GM13977 (cell line): ENCODE data around the gene PHF1.

Experiments
- DNase-seq: peaks from one replicate; pipeline ENCODE4 v3.0.0; 2012; ENCODE audit warnings: low spot score
- in situ Hi-C: fragments of 300-500 bp; cut with MboI; formaldehyde crosslinking; loops from one replicate; pipeline ENCODE4 v1.12.0; 2022; ENCODE audit warnings: low sequenced_read_pairs, low pct_unique_long_range_greater_than_20kb, mixed read lengths, inconsistent platforms; ENCODE audit not compliant: unreplicated experiment
- TF ChIP-seq, protein P1 (sequence below): IDR thresholded peaks from 2 replicates; pipeline ENCODE4 v1.5.1; 2012; ENCODE audit warnings: mild to moderate bottlenecking, control low read depth; ENCODE audit not compliant: insufficient read depth; ENCODE audit errors: extremely low read depth, missing control alignments

PHF1 gene

DNA sequence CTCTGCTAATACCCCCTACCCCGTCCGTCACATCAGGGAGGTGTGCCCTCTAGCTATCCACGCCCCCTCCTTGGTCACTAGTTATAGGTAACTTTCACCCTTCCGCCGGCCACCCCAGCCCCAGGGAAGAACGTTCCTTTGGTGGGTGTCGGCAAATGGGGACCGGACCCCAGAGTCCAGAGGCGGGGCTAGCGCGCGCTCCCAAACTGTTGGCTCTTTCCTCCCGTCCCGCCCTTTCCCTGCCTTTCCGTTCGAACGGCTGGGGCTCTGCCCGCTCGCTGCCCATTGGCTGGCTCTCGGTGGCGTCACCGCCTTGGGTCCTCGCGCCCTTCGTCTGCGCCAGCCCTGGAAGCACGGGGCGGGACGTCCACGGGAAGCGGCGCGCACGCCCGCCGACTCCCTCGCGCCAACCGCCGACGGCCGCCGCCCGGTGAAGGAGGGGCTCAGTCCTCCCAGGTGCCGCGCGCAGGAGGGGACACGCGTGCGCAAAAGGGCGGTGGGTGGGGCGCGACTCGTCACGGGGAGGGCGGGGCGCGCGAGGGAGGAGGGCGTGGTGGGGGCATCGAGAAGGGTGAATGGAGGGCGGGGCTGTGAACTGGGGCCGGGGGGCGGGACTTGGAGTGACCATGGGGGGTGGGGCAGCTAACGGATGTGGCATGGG is 634 bp upstream of the PHF1 start:
- in situ Hi-C loops = no loop called here
- peak; percentile 100 for DNase-seq
- TF ChIP-seq, protein P1, sequence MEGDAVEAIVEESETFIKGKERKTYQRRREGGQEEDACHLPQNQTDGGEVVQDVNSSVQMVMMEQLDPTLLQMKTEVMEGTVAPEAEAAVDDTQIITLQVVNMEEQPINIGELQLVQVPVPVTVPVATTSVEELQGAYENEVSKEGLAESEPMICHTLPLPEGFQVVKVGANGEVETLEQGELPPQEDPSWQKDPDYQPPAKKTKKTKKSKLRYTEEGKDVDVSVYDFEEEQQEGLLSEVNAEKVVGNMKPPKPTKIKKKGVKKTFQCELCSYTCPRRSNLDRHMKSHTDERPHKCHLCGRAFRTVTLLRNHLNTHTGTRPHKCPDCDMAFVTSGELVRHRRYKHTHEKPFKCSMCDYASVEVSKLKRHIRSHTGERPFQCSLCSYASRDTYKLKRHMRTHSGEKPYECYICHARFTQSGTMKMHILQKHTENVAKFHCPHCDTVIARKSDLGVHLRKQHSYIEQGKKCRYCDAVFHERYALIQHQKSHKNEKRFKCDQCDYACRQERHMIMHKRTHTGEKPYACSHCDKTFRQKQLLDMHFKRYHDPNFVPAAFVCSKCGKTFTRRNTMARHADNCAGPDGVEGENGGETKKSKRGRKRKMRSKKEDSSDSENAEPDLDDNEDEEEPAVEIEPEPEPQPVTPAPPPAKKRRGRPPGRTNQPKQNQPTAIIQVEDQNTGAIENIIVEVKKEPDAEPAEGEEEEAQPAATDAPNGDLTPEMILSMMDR = no peak

DNA sequence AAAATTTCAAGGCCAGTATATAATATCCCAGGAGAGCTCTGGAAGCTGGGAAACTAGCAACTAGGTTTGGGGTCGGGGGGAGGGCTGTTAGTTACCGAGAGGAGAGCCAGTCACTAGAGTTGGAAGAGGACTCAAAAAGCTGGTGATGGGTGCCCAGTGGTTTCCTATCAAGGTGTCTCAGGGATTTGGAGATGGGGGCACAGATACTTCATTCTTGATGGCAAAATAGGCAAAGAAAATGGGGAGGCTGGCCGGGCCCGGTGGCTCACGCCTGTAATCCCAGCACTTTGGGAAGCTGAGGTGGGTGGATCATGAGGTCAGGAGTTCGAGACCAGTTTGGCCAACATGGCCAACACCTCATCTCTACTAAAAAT is 805 bp downstream of the PHF1 start:
- in situ Hi-C loops = no loop called here
- TF ChIP-seq, protein P1 = no peak
- DNase-seq = no peak

DNA sequence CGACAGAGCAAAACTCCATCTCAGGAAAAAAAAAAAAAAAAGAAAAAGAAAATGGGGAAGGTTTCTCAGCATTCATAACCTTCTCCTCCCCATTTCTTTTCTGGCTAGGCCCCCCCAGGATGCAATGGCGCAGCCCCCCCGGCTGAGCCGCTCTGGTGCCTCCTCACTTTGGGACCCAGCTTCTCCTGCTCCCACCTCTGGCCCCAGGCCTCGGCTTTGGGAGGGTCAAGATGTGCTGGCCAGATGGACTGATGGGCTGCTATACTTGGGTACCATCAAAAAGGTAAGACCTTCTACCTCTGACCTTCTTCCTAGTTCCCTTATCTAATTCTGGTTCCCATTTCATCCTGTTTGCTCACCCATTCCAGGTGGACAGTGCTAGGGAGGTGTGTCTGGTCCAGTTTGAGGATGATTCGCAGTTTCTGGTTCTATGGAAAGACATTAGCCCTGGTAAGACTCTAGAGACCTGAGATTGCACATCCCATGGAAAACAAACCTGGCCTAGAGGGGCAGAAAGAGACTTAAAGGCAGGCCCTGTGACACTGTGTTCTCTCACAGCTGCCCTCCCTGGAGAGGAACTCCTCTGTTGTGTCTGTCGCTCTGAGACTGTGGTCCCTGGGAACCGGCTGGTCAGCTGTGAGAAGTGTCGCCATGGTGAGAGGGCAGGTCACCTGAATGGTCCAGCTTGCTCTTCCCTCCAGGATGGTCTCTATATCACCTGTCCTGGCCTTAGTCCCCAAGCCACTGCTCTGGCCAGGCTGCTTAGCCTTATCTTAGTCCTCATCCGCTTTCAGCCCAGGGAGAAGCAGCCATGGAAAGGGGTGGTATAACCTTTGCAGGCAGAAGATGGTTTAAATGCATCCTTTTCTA is 1.6 kb downstream of the PHF1 start:
- in situ Hi-C loops = no loop called here
- TF ChIP-seq, protein P1 = no peak
- DNase-seq = no peak

DNA sequence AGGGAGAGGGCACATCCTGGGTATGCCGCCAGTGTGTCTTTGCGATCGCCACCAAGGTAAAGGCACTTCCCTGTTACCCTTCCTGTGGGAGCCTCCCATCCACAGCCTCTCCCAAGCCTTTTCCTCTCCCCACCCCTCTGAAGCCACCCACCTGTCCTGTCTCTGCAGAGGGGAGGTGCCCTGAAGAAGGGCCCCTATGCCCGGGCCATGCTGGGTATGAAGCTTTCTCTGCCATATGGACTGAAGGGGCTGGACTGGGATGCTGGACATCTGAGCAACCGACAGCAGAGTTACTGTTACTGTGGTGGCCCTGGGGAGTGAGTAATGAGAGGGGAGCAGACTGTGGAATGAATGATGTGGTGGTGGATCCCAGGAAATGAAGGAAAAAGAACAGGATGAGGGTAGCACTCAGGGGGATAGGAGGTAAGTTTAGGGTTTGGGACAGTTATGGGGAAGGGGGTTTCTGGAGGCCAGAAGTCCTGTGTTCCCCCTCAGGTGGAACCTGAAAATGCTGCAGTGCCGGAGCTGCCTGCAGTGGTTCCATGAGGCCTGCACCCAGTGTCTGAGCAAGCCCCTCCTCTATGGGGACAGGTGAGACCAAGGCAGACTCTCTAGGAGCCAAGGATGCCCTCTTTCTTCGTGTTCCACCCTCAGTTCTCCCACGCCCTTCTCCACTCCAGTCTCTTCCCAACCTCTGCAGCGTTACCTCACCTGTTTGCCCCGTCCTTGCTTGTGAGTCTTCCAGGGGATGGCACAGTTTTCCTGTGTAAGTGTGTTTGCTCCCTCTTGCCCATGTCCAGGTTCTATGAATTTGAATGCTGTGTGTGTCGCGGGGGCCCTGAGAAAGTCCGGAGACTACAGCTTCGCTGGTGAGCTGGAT is 2.7 kb downstream of the PHF1 start:
- in situ Hi-C loops = no loop called here

DNA sequence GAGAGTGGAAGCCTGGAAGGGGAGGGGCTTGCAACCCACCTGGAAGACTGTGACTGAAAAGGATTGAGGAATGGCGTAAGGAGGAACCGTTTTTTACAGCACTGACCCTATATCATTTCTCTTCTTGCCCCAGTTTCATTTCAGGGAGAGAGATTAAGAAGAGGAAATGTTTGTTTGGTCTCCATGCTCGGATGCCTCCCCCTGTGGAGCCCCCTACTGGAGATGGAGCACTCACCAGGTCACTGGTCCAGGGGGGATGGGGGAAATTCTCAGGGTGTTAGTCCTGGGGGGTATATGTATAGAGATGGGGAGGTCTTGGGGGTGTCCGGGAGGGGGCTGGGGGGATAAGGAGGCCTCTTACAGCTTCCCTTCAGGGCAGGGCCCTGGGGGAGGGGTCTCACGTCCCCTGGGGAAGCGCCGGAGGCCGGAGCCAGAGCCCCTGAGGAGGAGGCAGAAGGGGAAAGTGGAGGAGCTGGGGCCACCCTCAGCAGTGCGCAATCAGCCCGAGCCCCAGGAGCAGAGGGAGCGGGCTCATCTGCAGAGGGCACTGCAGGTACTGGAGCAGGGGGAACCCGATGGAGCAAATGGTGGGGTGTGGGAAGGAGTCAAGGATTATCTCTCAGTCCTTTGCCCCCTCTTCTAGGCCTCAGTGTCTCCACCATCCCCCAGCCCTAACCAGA is 3.9 kb downstream of the PHF1 start:
- TF ChIP-seq, protein P1 = peak; percentile 40
- in situ Hi-C loops = no loop called here
- no peak for DNase-seq

More for the DNA sequence above, 2.7 kb downstream of the PHF1 start:
- TF ChIP-seq, protein P1 = no peak
- DNase-seq = no peak

DNA sequence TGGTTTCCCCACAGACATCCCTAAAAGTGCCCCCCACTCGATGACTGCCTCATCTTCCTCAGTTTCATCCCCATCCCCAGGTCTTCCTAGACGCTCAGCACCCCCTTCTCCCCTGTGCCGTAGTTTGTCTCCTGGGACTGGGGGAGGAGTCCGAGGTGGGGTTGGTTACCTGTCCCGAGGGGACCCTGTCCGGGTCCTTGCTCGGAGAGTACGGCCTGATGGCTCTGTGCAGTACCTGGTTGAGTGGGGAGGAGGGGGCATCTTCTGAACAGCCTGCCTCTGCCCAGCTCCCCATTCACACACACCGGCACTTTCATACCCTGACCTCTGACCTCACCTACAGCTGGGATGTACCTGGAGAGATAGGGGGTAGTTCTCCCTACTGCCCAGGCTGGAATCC is 5.0 kb downstream of the PHF1 start:
- TF ChIP-seq, protein P1 = no peak
- DNase-seq = no peak
- in situ Hi-C loops = no loop called here
